Stimulated activated CD4-positive, alpha-beta T cell treated with anti-CD3 and anti-CD28 coated beads, Interleukin-2, amount 100 ng/mL, for 4 hours (primary cell): ENCODE measurements around the gene RBBP4.
"Not testable (repeated sequence)": the region's sequence is repeated elsewhere in the genome, so short reads cannot be mapped to it uniquely, and the experiment has no call there.

Experiments used
- DNase-seq: peaks from one replicate; pipeline ENCODE4 v3.0.0-alpha.2; 2020; ENCODE audit warnings: low read depth

Gene RBBP4

DNA sequence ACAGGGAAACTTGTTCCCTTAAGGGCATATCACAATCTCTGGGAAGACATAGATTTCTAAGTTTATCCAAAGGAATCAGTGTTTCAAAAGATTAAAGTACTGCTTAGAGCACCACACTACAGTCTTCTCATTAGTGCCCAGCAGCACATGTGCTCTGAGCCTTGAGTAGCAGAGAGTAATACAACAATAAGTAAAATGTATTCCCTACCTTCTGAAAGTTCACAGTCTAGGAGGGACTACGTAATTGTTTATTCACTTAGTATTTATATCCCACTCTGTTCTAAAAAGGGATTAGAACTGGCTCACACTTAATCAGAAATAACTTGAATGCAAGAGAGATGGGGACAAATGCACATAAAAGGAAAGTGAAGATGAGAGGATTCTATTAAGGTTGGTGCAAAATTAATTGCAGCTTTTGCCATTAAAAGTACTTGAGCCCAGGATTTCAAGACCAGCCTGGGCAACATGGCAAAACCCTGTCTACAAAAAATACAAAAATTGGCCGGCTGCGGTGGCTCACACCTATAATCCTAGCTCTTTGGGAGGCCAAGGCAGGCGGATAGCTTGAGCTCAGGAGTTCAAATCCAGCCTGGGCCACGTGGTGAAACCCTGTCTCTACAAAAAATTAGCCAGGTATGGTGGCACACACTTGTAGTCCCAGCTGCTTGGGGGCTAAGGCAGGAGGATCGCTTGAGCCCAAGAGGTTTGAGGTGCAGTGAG is 42.6 kb downstream of the RBBP4 start:
- DNase-seq = no peak

DNA sequence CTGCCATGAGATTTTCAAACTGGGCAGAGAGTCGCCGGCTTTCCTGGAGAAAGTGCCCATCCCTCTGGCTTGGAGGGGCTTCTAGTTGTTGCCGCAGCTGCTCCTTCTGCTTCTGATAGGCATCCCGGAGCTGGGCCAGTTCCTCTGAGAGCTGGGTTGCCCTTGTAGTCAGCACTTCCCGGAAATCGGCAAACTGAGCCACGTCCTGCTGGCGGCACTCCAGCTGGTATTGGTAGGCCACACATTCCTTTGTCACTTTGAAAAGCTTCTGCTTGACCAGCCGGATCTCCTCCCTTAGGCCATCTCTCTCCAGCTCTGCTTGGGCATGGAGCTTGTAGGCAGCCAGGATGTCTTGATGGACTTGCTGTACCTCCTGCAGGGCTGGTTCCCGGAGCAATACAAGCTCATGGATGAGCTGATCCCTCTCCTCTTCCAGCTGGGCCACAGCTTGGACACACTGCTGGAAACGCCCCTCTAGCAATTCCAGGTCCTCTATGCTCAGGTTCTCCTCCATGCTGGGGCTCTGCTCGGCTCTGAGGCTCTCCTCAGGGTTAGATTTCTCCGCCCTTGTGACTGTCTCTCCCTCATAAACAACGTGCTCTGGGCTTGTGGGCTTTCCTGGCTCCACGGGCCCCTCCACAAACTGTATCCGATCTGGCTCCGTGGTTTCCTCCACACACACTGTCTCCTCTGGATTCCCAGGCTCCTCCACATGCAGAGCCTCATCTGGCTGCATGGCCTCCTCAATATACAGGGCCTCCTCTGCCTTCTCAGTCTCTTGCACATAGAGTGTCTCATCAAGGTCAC is 44.3 kb downstream of the RBBP4 start:
- no peak for DNase-seq

DNA sequence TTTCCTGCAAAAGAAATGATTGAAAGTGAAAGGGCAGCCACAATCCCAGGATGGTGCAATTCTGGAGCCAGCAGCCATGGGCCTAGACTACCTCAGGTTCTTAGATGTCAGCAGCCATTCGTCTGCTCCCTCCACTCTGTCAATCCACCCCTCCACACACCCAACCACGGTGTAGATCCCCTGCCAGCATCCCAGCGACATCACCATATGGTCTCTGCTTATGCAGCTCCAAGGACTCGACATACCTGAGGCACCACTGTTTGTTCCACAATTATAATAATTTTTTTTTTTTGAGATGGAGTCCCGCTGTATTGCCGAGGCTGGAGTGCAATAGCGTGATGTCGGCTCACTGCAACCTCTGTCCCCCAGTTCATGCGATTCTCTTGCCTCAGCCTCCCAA is 45.0 kb downstream of the RBBP4 start:
- no peak for DNase-seq

DNA sequence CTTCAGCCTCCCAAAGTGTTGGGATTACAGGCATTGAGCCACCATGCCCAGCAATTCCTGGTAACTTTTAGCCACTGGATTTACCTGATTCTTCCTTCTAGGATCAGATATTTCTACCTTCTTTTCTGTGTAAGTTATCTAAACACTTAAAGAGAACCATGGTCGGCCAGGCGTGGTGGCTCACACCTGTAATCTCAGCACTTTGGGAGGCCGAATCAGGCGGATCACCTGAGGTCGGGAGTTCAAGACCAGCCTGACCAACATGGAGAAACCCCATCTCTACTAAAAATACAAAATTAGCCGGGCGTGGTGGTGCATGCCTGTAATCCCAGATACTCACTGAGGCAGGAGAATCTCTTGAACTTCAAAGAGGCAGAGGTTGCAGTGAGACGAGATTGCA is 46.0 kb downstream of the RBBP4 start:
- DNase-seq = not testable (repeated sequence)

DNA sequence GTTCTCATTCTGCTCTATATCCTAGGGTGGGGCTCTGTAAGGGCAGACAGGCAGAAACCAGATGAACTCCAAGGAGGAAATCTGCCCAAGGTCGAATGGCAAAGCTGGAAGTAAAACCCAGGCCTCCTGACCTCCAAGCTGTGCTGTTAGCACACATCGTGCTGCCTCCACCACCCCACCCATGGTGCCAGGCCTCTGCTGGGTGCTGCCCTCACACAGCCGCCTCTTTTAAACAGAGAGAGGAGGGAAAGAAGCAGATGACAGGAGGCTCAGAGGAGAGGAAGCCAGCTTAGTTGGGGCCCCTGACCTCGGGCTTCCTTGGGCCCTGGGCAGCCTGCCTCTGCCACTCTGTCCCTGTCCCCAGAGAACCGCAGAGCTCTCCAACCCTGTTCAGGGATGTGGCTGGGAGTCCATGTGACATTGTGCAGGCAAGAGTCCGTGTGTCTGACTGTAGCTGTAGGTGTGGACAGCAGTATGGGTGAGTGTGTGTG is 50.5 kb downstream of the RBBP4 start:
- no peak for DNase-seq

DNA sequence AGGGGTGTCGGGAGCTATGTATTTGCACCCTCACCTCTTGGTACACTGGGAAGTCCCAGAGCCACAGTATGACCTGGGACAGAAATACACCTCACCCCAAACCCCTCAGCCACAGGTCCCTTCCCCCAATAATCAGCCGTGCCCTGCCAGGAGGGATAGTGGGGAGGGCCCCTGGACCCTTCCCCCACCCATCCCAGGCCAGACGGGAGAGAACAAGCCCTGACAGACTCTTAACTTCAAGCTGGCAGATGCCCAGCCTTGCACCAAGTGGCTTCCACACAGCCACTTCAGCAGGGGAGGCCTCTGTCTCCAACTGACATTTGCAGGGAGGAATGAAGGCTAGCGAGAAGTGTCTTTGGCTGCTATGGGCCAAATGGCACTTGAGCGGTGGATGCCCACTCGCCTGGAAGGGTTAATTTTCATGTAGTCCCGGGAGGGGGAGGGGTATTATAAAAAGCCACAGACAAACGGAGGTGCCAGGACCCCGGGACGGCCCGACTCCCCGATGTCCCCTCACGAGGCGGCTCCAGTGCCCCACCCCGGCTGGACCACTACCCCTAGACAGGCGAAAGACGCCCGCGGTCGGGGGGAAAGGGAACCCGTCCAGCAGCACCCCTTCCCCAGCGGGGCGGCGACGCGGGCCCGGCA is 51.1 kb downstream of the RBBP4 start:
- DNase-seq = no peak

DNA sequence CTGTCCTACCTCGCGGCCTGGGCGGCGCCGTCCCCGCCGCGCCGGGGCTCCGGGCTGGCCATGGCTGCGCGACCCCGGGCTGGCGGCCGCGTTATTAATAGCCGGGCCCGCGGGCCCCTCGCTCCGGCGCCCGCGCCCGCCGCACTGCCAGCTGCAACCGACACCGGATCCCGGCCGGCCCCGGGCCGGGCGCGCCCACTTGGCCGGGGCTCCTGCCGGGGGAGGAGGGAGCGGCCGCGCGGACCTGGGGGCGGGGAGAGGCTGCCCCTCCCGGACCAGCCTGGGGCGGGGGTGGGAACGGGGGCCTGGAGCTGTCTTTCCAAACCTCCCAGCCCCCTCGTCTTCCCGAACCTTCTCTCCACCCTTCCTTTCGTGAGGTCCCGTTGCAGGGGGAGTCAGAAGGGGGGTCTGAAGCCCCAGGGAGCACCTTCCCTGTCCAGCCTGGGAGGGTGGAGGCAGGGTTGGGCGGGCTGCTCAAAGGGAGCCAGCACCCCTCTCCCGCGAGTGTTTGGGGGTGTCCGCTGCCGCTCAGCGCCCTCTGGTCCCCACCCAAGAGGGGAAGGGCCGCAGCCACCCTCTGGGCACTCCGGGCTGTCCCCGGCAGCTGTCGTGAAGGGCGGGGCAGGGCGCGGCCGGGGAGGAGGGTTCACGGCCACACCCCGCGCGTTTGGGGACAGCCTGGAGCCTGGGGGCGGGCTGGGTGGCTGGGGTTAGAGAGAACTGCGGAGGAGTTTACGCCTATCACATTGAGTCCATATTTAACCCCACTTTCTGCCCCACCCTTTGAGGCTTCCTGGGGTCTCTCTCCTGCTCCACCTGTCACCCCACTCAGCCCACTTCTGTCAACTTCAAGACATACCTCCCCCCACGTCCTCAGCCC is 51.8 kb downstream of the RBBP4 start, which contains the start of gene SYNC:
SYNC (minus strand) TSS at position 172 of the 880 bp plus-strand sequence; CDS start at position 62, 110 bp downstream.
- no peak for DNase-seq

DNA sequence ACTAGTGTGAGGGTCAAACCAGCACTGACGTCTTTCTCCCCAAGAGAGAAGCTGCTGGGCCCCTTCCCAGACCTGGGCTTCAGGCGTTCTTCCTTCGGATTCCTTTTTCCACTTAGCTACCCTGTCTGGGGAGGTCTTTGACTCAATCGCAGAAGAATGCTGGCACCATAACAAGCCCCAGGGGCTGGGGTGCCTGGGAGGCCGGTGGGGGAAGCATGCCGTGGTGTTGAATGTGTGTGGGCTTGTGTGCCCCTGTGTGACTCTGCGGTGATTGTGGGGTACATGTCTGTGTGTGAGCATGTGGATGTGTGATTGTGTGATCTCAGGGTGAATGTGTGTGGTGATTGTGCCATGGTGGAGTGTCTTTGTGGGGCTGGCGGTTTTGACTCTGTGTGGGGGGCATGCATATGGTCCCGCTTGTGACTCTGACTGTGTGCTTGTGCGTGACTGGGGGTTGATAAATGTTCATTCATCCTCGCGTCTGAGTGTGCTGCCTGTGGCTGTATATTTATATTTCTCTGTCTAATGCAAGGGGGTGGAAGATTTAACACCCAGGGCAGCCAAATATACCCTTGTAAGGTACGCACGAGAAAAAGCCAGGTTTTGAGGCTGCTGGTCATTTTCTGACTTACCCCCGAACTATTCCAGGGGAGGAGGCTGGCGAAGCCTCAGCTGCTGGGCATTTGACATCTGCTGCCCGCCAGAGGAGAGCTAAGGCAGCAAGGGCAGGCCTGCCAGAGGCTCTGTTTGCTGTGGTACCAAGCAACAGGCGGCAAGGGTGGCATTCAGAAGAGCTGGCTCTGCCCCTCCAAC is 52.7 kb downstream of the RBBP4 start:
- DNase-seq = no peak

DNA sequence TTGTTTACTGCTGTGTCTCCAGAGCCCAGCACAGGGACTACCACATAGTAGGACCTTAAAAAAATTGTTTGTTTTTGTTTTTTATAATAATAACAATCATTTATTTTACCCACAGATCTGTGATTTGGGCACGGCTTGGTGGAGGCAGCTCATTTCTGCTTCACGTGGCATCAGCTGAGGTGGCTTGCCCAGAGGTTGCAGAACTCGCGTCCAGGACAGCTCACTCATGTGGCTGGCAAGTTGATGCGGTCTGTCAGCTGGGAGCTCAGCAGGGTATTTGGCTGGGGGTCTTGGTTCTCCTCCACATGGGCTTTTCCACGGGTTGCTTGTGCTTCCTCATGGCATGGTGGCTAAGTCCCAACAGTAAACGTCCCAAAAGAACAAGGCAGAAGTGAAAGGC is 54.5 kb downstream of the RBBP4 start:
- no peak for DNase-seq

DNA sequence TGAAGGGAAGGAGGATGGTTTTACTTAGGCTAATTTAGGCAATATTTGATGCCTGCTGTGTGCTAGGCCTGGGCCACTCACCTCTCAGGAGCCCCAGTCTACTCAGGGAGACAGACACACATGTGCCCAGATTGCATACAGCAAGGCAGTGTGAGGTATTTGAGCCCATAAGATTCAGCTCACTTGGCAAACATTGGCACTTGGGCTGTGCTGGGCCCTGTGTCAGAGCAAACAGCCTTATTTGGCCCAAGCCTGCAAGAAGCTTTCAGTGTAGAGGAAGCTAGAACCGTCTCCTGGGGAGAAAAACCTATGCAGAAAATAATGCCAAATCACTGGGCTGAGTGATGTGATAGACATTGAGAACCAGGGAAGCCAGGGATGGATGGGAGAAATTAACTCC is 55.5 kb downstream of the RBBP4 start:
- no peak for DNase-seq

DNA sequence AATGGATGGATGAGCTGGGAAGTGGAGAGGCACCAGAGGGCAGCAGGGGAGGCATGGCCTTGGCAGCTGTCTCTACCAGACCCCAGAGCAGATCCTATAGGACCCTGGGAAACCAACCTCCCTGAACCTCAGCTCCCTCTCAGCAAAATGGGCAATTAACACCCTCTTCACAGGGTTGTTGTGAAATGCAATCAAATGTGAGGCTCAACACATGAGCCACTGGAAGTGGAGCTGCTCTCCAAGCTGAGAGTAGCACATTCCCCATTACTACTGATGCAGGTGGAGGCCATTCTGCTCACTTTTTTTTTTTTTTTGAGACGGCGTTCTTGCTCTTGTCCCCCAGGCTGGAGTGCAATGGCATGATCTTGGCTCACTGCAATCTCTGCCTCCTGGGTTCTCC is 58.1 kb downstream of the RBBP4 start:
- DNase-seq = no peak

DNA sequence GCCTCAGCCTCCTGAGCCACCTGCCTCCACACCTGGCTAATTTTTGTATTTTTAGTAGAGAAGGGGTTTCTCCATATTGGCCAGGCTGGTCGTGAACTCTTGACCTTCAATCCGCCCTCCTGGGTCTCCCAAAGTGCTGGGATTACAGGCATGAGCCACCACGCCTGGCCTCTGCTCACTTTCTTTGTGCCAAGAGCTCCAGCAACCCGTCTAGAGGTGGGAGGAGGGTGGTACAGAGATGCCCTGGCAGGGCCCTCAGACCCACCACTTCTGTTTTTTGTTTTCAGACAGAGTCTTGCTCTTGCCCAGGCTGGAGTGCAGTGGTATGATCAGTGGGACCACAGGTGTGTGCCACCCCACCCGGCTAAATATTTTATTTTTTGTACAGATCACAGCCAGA is 58.5 kb downstream of the RBBP4 start:
- no peak for DNase-seq

DNA sequence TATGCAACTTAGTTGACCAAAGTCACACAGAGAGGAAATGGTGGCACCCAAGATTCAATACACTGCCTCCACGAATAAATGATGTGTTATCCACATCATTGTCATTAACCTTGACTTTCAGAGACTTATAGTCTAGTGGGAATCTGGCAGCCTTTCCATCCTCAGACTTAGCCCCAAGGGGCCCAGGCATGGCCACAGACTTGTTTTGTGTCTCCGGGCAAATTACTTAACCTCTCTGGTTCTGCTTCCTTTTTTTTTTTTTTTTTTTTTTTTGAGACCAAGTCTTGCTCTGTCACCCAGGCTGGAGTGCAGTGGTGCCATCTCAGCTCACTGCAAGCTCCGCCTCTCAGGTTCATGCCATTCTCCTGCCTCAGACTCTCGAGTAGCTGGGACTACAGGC is 60.2 kb downstream of the RBBP4 start:
- DNase-seq = not testable (repeated sequence)

DNA sequence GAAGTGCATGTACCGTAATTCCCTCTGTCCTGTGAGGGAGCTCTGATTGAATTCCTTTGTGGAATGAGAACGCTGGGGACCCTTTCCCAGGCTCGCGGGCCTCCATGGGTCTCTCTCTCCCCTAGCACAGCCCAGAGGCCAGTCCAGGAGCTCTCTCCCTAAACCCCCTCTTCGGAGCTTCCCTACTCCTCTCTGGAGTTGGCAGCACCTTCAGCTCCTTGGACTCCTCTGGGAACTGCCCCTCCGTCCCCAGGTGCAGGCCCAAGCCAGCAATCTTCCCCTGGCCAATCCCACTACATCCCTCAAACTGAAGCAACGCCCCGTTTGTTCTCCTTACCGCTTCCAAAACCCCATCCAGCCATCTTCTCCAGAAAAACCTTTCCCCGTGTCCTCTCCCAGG is 62.1 kb downstream of the RBBP4 start:
- DNase-seq = no peak

DNA sequence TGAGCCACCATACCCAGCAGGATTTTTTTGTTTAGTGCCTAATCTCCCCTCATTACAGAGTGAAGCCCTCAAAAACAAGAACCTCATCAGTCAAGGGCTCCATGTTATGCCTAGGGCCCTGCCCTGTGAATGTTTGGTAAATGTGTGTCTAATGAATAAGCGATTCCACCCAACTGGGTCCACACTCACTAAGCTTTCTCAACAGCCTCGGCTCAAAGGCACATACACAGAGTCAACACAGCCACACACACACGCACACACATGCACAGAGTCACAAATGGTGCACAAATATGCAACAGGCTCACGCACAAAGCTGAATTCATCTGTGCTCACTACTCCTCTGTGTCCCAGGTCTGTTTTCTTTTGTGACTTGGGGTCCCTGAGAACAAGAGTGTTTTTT is 63.3 kb downstream of the RBBP4 start:
- no peak for DNase-seq

DNA sequence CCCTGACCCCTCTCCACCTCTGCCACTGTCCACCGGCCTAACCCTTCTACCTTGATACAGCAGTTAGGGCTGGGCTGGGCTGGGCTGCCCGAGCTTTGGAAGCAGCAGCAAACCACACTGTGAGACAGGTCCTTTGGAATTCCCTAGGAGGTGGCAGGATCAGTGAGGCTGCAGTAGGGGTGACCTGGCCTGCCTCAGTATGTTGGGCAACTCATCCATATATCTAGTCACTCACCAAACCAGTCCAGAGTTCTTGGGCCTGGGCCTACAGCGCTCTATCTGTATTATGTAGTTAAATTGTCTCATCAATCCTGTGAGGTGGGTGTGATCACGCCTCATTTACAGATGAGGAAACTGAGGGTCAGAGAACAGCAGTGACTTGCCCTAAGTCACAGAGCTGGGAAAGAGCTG is 64.9 kb downstream of the RBBP4 start:
- no peak for DNase-seq

DNA sequence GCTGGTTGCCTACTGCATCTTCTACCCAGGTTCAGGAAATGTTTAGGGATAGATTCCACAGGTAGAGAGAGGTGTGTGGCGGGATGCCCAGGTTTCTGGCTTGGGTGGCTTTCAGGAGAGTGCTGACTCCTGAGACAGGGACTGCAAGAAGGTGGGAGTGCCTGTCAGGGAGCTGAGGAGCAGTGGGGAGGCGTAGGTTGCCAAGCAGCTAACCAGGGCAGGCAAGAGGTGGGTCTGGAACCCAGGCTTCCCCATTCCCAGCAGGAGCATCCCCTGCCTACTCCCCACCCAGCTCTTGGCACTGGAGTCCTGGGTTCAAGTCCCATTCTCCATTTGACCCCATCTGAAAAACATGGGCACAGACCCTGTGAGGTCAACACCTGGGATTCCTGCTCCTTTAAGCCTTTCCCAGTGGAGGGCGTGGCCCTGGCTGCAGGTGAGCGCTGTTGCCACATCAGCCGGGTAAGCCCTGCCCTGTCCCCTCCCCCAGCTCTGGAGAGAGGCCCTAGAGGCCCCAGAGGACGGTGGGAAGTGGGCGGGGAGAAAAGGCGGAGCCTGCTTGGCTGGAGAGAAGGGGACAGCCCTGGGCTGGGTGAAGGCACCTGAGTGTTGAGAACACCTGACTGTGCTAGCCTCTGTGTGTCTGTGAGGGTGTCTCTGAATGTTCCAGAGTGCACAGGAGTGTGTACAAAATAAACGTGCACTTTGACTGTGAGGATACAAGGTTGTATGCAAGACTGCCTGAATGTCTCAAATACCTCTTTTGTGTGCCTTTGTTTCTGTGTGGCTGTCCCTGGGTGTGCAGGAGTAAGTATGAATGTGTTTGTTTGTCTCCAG is 65.5 kb downstream of the RBBP4 start:
- peak; percentile 9 for DNase-seq

DNA sequence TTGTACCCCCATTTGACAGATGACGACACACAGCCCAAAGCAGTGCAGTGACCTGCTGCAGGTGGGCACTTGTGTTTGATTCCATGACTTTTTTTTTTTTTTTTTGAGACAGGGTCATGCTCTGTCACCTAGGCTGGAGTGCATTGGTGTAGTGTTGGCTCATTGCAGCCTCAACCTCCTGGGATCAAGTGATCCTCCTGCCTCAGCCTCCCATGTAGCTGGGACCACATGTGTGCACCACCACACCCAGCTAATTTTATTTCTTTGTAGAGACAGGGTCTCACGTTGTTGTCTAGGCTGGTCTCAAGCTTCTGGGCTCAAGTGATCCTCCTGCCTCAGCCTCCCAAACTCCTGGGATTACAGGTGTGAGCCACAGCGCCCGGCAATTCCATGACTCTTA is 66.5 kb downstream of the RBBP4 start:
- no peak for DNase-seq

DNA sequence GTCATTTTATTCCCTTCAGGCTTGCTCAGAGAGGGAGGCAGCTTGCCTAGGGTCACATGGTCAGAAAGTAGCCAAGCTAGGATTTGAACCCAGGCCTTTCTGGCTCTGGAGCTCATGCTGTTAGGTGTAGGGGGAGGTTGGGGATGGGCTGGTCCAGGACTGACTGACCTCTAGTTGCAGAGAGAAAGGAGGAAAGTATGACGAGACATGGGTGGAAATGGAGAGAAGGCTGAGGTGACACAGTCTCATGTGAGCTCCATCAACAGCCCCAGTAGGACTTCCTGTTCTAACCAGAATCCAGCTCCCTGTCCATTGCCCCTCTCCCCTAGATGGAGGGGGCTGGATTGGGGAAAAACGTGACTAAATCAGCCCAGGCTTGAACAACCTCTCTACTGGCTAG is 67.0 kb downstream of the RBBP4 start:
- no peak for DNase-seq

DNA sequence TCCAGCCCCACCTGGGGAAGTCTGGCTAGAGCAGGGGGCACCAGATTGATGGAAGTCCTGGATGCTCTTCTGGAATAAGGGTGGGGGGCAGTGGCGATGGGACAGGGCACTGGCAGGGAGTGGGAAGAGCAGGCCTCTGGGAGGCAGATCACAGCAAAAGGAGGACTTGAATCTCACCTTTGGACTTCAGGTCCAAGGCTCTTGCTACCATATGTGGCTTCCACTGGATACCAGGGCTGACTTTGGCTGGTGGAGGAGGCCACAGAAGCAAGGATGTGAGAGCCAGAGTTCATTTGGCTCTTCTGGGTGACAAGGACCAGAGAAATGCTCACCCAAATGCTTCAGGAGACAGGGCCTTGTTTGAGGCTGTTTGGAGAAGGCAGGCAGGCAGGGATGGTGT is 67.5 kb downstream of the RBBP4 start:
- no peak for DNase-seq
